H1 (cell line): ENCODE data around the gene EPB41L4A. TPM values are rescaled to one million over a fixed set of nuclear protein-coding genes. Genes with fewer than 3 reads are reported as not detected.

Experiments
- CTCF ChIA-PET: fragments of 300-600 bp; sonication (Branson Sonifier 250); formaldehyde crosslinking; loops from one replicate; lab custom pipeline; 2021; ENCODE audit not compliant: partially characterized antibody; lab: Charles Lee
- POLR2A ChIA-PET: fragments of 300-600 bp; sonication (Branson Sonifier 250); formaldehyde crosslinking; loops from one replicate; lab custom pipeline; 2021; ENCODE audit warnings: inconsistent platforms; ENCODE audit not compliant: partially characterized antibody; lab: Charles Lee
- DNase-seq, 2 experiments: peaks; one replicate each; pipeline versions ENCODE4 v3.0.0 to v3.0.0-alpha.2; 2010 to 2022; ENCODE audit warnings: low spot score in 2 of 2, low read depth in 1 of 2, mixed read lengths in 1 of 2
- FAIRE-seq: peaks from 2 replicates; lab custom pipeline; 2011; peaks lifted over from hg19 to GRCh38; lab: Jason Lieb, UNC
- H2AFZ ChIP-seq: 2 replicates; pipeline ENCODE4 v1.8.1; 2012; ENCODE audit warnings: low read length, inconsistent platforms
- H2AK5ac ChIP-seq: 2 replicates; pipeline ENCODE4 v1.6.1; 2013; ENCODE audit warnings: low read depth, low read length
- H2BK120ac ChIP-seq: replicated peaks from 2 replicates; pipeline ENCODE3; 2013; ENCODE audit warnings: low read depth, low read length, inconsistent platforms
- H2BK12ac ChIP-seq: 2 replicates; pipeline ENCODE4 v1.6.1; 2013; ENCODE audit warnings: low read depth, low read length
- H2BK15ac ChIP-seq: 2 replicates; pipeline ENCODE4 v1.6.1; 2013; ENCODE audit warnings: low read length
- H2BK20ac ChIP-seq: 2 replicates; pipeline ENCODE4 v1.6.1; 2013; ENCODE audit warnings: low read length
- H2BK5ac ChIP-seq: 2 replicates; pipeline ENCODE4 v1.6.1; 2013; ENCODE audit warnings: low read depth, low read length
- H3K14ac ChIP-seq: 2 replicates; pipeline ENCODE4 v1.6.1; 2013; ENCODE audit warnings: inconsistent platforms; ENCODE audit not compliant: insufficient read length
- H3K18ac ChIP-seq: 2 replicates; pipeline ENCODE4 v1.6.1; 2013; ENCODE audit warnings: low read length; ENCODE audit errors: extremely low read depth
- H3K23ac ChIP-seq: 2 replicates; pipeline ENCODE4 v1.6.1; 2013; ENCODE audit warnings: inconsistent platforms; ENCODE audit not compliant: insufficient read length
- H3K23me2 ChIP-seq: 2 replicates; pipeline ENCODE4 v1.6.1; 2013; ENCODE audit warnings: low read depth, low read length
- H3K27ac ChIP-seq: 2 replicates; pipeline ENCODE4 v1.6.1; 2011; ENCODE audit warnings: low read depth, low read length, inconsistent platforms
- H3K27me3 ChIP-seq, 4 experiments: replicated peaks in 1 of 4; 1 replicate in 1 of 4; 2 replicates in 3 of 4; pipeline versions ENCODE4 v1.6.1 to v1.8.1; 2011 to 2013; ENCODE audit warnings: low read length in 3 of 4, mild to moderate bottlenecking in 3 of 4, inconsistent platforms in 2 of 4, mixed read lengths in 2 of 4, moderate library complexity in 1 of 4; ENCODE audit not compliant: control insufficient read depth in 3 of 4, insufficient read depth in 3 of 4; ENCODE audit errors: extremely low read depth in 1 of 4
- H3K36me3 ChIP-seq, 4 experiments: 2 replicates each; pipeline versions ENCODE4 v1.6.1 to v1.8.1; 2011 to 2013; ENCODE audit warnings: mild to moderate bottlenecking in 4 of 4, low read length in 3 of 4, moderate library complexity in 2 of 4, control low read depth in 1 of 4, inconsistent platforms in 1 of 4; ENCODE audit not compliant: insufficient read depth in 4 of 4, control insufficient read depth in 2 of 4
- H3K4ac ChIP-seq: replicated peaks from 2 replicates; pipeline ENCODE3; 2013; ENCODE audit warnings: low read length, low read depth, mixed read lengths, inconsistent platforms; ENCODE audit not compliant: insufficient read length
- H3K4me1 ChIP-seq, 4 experiments: replicated peaks in 1 of 4; 1 replicate in 1 of 4; 2 replicates in 3 of 4; pipeline versions ENCODE4 v1.6.1 to v1.8.1; 2011 to 2013; ENCODE audit warnings: low read length in 3 of 4, inconsistent platforms in 2 of 4, mixed read lengths in 1 of 4; ENCODE audit not compliant: insufficient read depth in 4 of 4, control insufficient read depth in 3 of 4
- H3K4me2 ChIP-seq, 2 experiments: 2 replicates each; pipeline versions ENCODE4 v1.6.1 to v1.8.1; 2011 to 2013; ENCODE audit warnings: low read depth in 2 of 2, low read length in 2 of 2, control low read depth in 1 of 2, inconsistent platforms in 1 of 2, mild to moderate bottlenecking in 1 of 2; ENCODE audit not compliant: insufficient read depth in 1 of 2
- H3K4me3 ChIP-seq, 4 experiments: fragments of 200-600, 300-600 bp in 1 of 4; sonication (generic), shearing (Covaris generic), sonication (Bioruptor Twin) in 1 of 4; 2 replicates each; pipeline versions ENCODE4 v1.5.1 to v1.8.1; 2011 to 2016; ENCODE audit warnings: low read length in 4 of 4, low read depth in 3 of 4, control low read depth in 2 of 4, inconsistent platforms in 2 of 4, mild to moderate bottlenecking in 2 of 4, mixed read lengths in 1 of 4, moderate library complexity in 1 of 4; ENCODE audit not compliant: insufficient read depth in 2 of 4; ENCODE audit errors: extremely low read depth in 1 of 4
- H3K56ac ChIP-seq: replicated peaks from 2 replicates; pipeline ENCODE3; 2013; ENCODE audit warnings: low read depth, mild to moderate bottlenecking, mixed read lengths, low read length, inconsistent platforms; ENCODE audit not compliant: insufficient read length
- H3K79me1 ChIP-seq: 2 replicates; pipeline ENCODE4 v1.6.1; 2013; ENCODE audit warnings: low read depth, low read length, control low read depth
- H3K79me2 ChIP-seq, 2 experiments: 2 replicates each; pipeline versions ENCODE4 v1.6.1 to v1.8.1; 2012 to 2013; ENCODE audit warnings: low read length in 2 of 2, mild to moderate bottlenecking in 2 of 2, inconsistent platforms in 1 of 2; ENCODE audit not compliant: insufficient read depth in 2 of 2, control insufficient read depth in 1 of 2
- H3K9ac ChIP-seq, 4 experiments: replicated peaks in 1 of 4; 1 replicate in 1 of 4; 2 replicates in 3 of 4; pipeline versions ENCODE4 v1.6.1 to v1.8.1; 2011 to 2013; ENCODE audit warnings: low read depth in 3 of 4, low read length in 3 of 4, control low read depth in 2 of 4, mild to moderate bottlenecking in 2 of 4, moderate library complexity in 2 of 4, inconsistent platforms in 1 of 4; ENCODE audit errors: extremely low read depth in 1 of 4
- H3K9me3 ChIP-seq, 2 experiments: 2 replicates each; pipeline versions ENCODE4 v1.6.1 to v1.8.1; 2012 to 2013; ENCODE audit warnings: mild to moderate bottlenecking in 2 of 2, moderate library complexity in 2 of 2, control low read depth in 1 of 2, inconsistent platforms in 1 of 2, low read depth in 1 of 2, low read length in 1 of 2, mixed read lengths in 1 of 2; ENCODE audit not compliant: insufficient read depth in 2 of 2
- H4K20me1 ChIP-seq, 2 experiments: replicated peaks in 1 of 2; 2 replicates each; pipeline versions ENCODE3 to v1.8.1; 2011 to 2013; ENCODE audit warnings: inconsistent platforms in 2 of 2, low read length in 2 of 2, mild to moderate bottlenecking in 1 of 2; ENCODE audit not compliant: insufficient read depth in 2 of 2, control insufficient read depth in 1 of 2
- H4K5ac ChIP-seq: 2 replicates; pipeline ENCODE4 v1.6.1; 2013; ENCODE audit warnings: low read length, low read depth, mixed read lengths, inconsistent platforms; ENCODE audit not compliant: insufficient read length
- H4K8ac ChIP-seq: 2 replicates; pipeline ENCODE4 v1.8.0; 2013; ENCODE audit warnings: mild to moderate bottlenecking, moderate library complexity, low read length, inconsistent platforms; ENCODE audit not compliant: insufficient read depth; ENCODE audit errors: extremely low read depth
- H4K91ac ChIP-seq: replicated peaks from 2 replicates; pipeline ENCODE3; 2013; ENCODE audit warnings: low read length, mixed read lengths, inconsistent platforms; ENCODE audit not compliant: insufficient read length
- BCL11A ChIP-seq, 2 experiments: IDR thresholded peaks; one replicate each; pipeline ENCODE4 v1.6.1; 2011; ENCODE audit warnings: low read depth in 2 of 2, low read length in 2 of 2, mild to moderate bottlenecking in 2 of 2
- CBX8 ChIP-seq: fragments of 300-800, 300-1000 bp; sonication (generic); IDR thresholded peaks from 2 replicates; pipeline ENCODE4 v1.7.1; 2016; ENCODE audit warnings: low read depth, low read length, borderline replicate concordance
- JUN ChIP-seq: IDR thresholded peaks from 2 replicates; pipeline ENCODE4 v1.6.1; 2011; ENCODE audit warnings: low read depth, mild to moderate bottlenecking, improper control_type of control experiment, low read length
- NANOG ChIP-seq: IDR thresholded peaks from 2 replicates; pipeline ENCODE4 v1.6.1; 2011; ENCODE audit warnings: low read length, low read depth, mild to moderate bottlenecking, inconsistent platforms; ENCODE audit not compliant: insufficient read depth, poor library complexity, severe bottlenecking
- POLR2AphosphoS5 ChIP-seq: IDR thresholded peaks from 2 replicates; pipeline ENCODE4 v1.6.1; 2011; ENCODE audit warnings: low read depth, low read length
- POU5F1 ChIP-seq: IDR thresholded peaks from 2 replicates; pipeline ENCODE4 v1.6.1; 2011; ENCODE audit warnings: low read depth, mild to moderate bottlenecking, low read length, moderate library complexity
- RFX5 ChIP-seq: IDR thresholded peaks from 2 replicates; pipeline ENCODE4 v1.6.1; 2011; ENCODE audit warnings: low read depth, low read length, improper control_type of control experiment, borderline replicate concordance
- TAF1 ChIP-seq: IDR thresholded peaks from 2 replicates; pipeline ENCODE4 v1.6.1; 2011; ENCODE audit warnings: mild to moderate bottlenecking, low read depth, low read length
- TEAD4 ChIP-seq: IDR thresholded peaks from 2 replicates; pipeline ENCODE4 v1.6.1; 2012; ENCODE audit warnings: low read depth, low read length, inconsistent platforms, mixed read lengths
- ZNF274 ChIP-seq: IDR thresholded peaks from 2 replicates; pipeline ENCODE4 v1.7.0; 2012; ENCODE audit warnings: low read length, borderline replicate concordance; ENCODE audit errors: extremely low read depth
- polyA plus RNA-seq, 7 experiments: library from polyadenylated mRNA; depleted of rRNA in 3 of 7; stranded (reverse) in 5 of 7; unstranded in 2 of 7; fragments of >200 nt in 5 of 7; fragments of 200-250 nt in 2 of 7; gene quantifications; 1 replicate in 5 of 7; 2 replicates in 1 of 7; 4 replicates in 1 of 7; pipeline versions ENCODE4 v1.2.1 to v1.2.3, GENCODE V29; 2011 to 2013; ENCODE audit warnings: missing spikeins in 2 of 7, mixed read lengths in 2 of 7
- total RNA-seq: library from RNA; stranded (reverse); fragmentation: NEBNext Ultra II Directional; extraction: Animal tissue kit (Norgen Biotek cat#: 25700); gene quantifications from 2 replicates; pipeline ENCODE4 v1.2.1, GENCODE V29; 2021
- TF ChIP-seq, protein P1 (sequence below): IDR thresholded peaks from 2 replicates; pipeline ENCODE4 v1.6.1; 2011; ENCODE audit warnings: low read depth, mild to moderate bottlenecking, low read length; ENCODE audit not compliant: insufficient read depth

Gene EPB41L4A
- total and polyA plus RNA-seq, 2 of the 8 experiments (the other 6 are each of a cell fraction or from before 2014, with no cell fraction given) = 1.6 to 4.6 TPM

DNA sequence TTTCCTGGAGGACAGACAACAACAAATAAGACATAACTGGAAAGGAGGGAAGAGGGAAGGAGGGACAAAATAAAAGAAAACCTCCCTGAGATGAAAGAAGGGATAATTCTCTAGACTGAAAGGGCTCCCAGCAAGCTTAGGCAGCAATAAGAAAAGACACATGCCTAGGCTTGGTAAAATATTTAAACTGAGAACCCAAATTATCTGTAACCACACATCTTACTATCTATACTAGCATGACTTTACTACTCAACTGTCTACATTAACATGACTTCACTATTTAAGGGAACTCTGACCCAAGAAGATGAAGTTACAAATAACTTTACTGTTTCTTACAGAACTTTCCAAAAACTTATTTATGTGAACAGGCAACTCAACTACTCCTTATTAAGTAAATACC lies 95.9 kb downstream of the EPB41L4A start:
- H3K9ac ChIP-seq = no peak overlapping the region
- no peak overlapping the region for H2AFZ ChIP-seq
- peaks cover 1% of the 10 kb centered on the region; the same call in 1 of the 2 replicates for H3K23me2 ChIP-seq
- ChIA-PET POLR2A (no interaction called here), CTCF (no interaction called here)
- no peak overlapping the region for H3K56ac ChIP-seq
- FAIRE-seq = no peak
- H3K4me2 ChIP-seq = no peak overlapping the region
- H3K27me3 ChIP-seq = no peaks in the 10 kb centered on the region
- H2AK5ac ChIP-seq = no peak overlapping the region
- no peak overlapping the region for H3K18ac ChIP-seq
- H4K5ac ChIP-seq = no peak overlapping the region
- H2BK120ac ChIP-seq = no peak overlapping the region
- no peak overlapping the region for H3K4ac ChIP-seq
- H3K79me2 ChIP-seq = no peaks in the 10 kb centered on the region
- no peak overlapping the region for H3K14ac ChIP-seq
- no peak overlapping the region for H3K23ac ChIP-seq
- no peak overlapping the region for H3K27ac ChIP-seq
- H3K4me1 ChIP-seq = peaks cover 0 to 4% (median 0%) of the 10 kb centered on the region in 4 experiments; a peak in 1 of 7 replicates
- no peak overlapping the region for H3K4me3 ChIP-seq
- H2BK20ac ChIP-seq = no peak overlapping the region
- no peak overlapping the region for H2BK15ac ChIP-seq
- no peak overlapping the region for H2BK12ac ChIP-seq
- H3K9me3 ChIP-seq = no peaks in the 10 kb centered on the region
- no peak for DNase-seq
- no peak overlapping the region for H4K8ac ChIP-seq
- no peaks in the 10 kb centered on the region for H3K79me1 ChIP-seq
- H4K20me1 ChIP-seq = no peaks in the 10 kb centered on the region
- H2BK5ac ChIP-seq = no peak overlapping the region
- no peaks in the 10 kb centered on the region; a peak in 1 of 8 replicates for H3K36me3 ChIP-seq
- H4K91ac ChIP-seq = no peak overlapping the region
- no peak for TF ChIP-seq POU5F1
- TF ChIP-seq, protein P1, sequence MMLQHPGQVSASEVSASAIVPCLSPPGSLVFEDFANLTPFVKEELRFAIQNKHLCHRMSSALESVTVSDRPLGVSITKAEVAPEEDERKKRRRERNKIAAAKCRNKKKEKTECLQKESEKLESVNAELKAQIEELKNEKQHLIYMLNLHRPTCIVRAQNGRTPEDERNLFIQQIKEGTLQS = no peak
- no peak for TF ChIP-seq JUN
- no peak for TF ChIP-seq NANOG
- no peak for TF ChIP-seq CBX8
- no peak for TF ChIP-seq BCL11A (IDR thresholded peaks at IDR 0.05; ENCODE audit: low read depth in 2 of 2, low read length in 2 of 2)
- TF ChIP-seq TEAD4 = no peak
- no peak for TF ChIP-seq TAF1
- TF ChIP-seq RFX5 = no peak
- no peak for TF ChIP-seq POLR2AphosphoS5
- no peak for TF ChIP-seq ZNF274
